ENCODE measurements around the gene ADCY9.

The ADCY9 gene

DNA sequence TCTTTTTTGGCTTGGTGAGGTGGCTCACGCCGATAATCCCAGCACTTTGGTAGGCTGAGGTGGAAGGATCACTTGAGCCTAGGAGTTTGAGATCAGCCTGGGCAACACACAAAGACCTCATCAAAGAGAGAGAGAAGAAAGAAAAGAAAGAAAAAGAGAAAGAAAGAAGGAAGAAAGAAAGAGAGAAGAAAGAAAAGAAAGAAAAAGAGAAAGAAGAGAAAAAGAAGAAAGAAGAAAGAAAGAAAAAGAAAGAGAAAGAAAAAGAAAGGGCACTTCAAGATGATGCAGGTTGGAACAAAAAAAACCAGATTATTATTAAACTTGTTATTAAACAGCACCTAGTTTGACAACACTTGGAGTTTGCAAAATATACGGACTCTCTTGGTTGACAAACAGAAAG is 21.2 kb upstream of the ADCY9 start:
- TF ChIP-seq, protein P1, sequence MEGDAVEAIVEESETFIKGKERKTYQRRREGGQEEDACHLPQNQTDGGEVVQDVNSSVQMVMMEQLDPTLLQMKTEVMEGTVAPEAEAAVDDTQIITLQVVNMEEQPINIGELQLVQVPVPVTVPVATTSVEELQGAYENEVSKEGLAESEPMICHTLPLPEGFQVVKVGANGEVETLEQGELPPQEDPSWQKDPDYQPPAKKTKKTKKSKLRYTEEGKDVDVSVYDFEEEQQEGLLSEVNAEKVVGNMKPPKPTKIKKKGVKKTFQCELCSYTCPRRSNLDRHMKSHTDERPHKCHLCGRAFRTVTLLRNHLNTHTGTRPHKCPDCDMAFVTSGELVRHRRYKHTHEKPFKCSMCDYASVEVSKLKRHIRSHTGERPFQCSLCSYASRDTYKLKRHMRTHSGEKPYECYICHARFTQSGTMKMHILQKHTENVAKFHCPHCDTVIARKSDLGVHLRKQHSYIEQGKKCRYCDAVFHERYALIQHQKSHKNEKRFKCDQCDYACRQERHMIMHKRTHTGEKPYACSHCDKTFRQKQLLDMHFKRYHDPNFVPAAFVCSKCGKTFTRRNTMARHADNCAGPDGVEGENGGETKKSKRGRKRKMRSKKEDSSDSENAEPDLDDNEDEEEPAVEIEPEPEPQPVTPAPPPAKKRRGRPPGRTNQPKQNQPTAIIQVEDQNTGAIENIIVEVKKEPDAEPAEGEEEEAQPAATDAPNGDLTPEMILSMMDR (IDR thresholded peaks at IDR 0.05; ENCODE audit: extremely low read depth, missing control alignments), result no peak

DNA sequence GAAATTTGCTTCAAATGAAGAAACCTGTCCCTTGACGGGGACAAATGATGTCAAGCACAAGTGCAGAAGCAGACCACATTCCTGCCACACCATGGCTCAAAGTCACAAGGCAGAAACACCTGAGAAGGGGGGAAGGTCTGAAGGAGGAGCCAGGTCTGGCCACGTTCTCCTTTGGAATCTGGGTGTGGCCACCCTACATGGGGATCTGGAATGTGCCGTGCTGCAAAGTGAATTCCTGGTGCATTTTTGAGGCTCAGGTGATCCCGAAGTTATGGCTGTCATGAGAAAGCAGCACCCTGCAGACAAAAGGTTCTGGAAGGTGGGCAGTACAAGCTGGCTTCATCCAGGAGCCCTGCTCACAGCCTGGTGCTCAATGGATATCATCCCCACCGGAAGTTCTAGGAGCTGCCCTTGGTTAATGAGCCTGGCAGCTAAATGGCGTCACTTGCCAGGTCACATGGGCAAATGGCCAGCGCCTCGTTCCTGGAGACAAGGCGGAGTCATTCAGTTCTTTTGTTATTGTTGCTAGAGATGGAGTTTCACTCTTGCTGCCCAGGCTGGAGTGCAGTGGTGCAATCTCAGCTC is 20.1 kb upstream of the ADCY9 start:
- DNase-seq (ENCODE audit: low spot score), result no peak
- TF ChIP-seq, protein P1 (IDR thresholded peaks at IDR 0.05; ENCODE audit: extremely low read depth, missing control alignments), result no peak

More for the DNA sequence above, 21.2 kb upstream of the ADCY9 start:
- no peak for DNase-seq (ENCODE audit: low spot score)

DNA sequence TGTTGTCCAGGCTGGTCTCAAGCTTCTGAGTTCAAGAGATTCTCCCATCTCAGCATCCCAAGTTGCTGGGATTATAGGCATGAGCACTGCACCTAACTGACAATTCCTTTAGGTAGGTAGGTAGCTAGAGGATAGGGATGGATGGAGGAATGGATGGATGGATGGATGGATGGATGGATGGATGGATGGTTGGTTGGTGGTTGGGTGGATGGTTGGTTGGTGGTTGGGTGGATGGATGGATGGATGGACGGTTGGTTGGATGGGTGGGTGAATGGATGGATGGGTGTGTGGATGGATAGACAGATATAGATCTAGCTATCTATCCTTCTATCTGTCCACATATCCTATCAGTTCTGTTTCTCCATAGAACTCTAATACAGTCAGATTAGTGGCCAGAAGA is 19.3 kb upstream of the ADCY9 start:
- no peak for DNase-seq (ENCODE audit: low spot score)
- TF ChIP-seq, protein P1 (IDR thresholded peaks at IDR 0.05; ENCODE audit: extremely low read depth, missing control alignments), result no peak

DNA sequence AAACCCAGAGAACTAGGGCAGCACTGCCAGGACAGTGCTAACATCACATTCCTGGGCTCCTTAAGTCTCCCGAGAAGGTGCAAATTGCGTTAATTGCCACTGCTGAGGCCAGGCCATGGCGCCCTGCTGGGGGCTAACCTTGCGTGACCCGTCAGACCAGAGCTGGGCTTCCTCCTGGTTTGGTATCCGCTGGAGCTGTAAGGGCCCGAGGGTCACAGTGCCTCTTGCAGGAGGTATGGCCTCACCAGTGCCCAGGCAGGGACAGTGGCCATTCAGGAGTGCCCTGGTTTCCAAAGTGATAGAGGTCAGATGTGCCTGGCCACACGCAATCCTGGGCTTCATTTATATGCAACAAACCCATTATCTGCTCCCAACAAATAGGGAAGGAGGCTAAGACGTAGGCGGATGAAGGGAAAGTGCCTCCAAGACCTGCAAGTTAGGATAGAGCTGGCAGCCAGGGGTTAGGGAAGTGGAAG is 17.7 kb upstream of the ADCY9 start:
- TF ChIP-seq, protein P1 (IDR thresholded peaks at IDR 0.05; ENCODE audit: extremely low read depth, missing control alignments), result no peak
- DNase-seq (ENCODE audit: low spot score), result no peak

DNA sequence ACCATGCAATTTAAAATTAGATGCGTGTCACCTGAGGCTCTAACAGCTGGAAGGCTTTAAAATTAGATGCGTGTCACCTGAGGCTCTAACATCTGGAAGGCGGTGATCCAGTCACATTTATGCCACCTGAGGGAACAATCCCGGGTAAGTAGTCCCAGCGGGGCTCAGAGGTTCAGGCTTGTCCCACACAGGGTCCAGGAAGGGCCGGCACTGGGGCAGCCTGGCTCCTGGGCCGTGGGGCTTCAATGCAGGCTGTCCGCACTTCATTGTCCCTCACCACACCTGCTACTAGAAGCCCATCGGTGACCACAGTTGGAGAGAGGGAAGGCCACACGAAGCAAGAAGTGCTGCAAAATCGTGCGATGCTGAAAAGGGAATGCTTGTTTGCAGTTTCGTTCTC is 15.4 kb upstream of the ADCY9 start:
- TF ChIP-seq, protein P1 (IDR thresholded peaks at IDR 0.05; ENCODE audit: extremely low read depth, missing control alignments), result no peak

DNA sequence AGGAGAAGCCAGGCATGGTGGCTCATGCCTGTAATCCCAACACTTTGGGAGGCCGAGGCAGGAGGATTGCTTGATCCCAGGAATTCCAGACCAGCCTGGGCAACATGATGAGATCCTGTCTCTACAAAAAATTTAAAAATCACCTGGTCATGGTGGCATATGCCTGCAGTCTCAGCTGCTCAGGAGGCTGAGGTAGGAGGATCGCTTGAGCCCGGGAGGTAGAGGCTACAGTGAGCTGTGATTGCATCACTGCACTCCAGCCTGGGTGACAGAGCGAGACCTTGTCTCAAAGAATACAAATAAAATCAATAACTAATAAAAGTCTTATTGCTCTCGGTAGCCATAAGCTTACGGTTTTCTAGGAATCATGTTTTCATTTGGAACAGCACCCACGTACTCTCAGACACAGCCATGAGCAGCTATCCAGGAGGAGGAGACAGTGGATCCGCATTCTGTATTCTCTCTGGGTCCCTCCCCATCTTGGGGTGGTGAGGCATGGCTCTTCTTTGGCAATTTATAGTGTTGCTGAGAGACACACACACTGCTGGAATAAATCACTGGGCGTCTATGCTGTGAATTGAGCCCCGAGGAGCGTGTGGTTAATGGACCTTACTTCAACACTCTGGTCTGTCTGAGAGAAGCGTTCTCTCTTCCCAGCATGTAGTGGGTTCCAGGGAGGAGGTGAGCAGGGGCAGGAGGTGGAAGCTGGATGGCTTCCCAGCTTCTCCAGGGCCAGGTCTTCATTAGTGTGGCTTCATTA is 8.5 kb upstream of the ADCY9 start:
- TF ChIP-seq, protein P1 (IDR thresholded peaks at IDR 0.05; ENCODE audit: extremely low read depth, missing control alignments), result no peak
- no peak for DNase-seq (ENCODE audit: low spot score)

More for the DNA sequence above, 15.4 kb upstream of the ADCY9 start:
- DNase-seq (ENCODE audit: low spot score), result no peak

DNA sequence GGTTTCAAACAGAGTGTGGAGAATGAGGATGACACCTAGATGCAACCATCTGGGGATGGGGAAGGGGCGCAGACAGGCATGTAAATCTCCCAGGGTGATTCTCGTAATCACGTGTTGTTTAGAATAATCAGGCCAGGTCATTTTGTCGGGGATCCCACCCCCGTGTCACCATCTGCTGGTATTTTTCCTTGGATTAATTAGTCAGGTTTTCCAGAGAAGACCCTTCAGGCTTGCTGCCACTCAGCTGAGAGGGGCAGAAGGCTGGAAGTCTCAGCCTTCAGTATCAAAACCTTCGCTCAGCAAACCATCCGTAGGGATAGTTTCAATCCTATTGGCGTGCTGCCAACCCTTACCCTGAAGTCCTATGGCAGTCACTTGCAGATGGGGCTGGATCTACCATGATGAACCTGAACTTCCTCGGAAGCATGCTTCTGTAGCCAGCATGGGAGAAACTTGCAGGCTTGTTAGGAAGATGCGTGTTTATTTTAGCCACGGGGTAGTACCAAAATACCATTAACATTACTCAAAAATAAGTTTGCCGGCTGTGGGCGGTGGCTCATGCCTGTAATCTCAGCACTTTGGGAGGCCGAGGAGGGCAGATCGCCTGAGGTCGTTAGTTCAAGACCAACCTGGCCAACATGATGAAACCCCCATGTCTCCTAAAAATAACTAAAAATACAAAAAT is 7.5 kb upstream of the ADCY9 start:
- no peak for DNase-seq (ENCODE audit: low spot score)
- TF ChIP-seq, protein P1 (IDR thresholded peaks at IDR 0.05; ENCODE audit: extremely low read depth, missing control alignments), result no peak
